Amniotic stem cell (primary cell): ENCODE results near the gene ANKMY1.

Experiments
- DNase-seq: peaks from one replicate; lab custom pipeline; 2025; lab: John Stamatoyannopoulos, UW

ANKMY1 gene

DNA sequence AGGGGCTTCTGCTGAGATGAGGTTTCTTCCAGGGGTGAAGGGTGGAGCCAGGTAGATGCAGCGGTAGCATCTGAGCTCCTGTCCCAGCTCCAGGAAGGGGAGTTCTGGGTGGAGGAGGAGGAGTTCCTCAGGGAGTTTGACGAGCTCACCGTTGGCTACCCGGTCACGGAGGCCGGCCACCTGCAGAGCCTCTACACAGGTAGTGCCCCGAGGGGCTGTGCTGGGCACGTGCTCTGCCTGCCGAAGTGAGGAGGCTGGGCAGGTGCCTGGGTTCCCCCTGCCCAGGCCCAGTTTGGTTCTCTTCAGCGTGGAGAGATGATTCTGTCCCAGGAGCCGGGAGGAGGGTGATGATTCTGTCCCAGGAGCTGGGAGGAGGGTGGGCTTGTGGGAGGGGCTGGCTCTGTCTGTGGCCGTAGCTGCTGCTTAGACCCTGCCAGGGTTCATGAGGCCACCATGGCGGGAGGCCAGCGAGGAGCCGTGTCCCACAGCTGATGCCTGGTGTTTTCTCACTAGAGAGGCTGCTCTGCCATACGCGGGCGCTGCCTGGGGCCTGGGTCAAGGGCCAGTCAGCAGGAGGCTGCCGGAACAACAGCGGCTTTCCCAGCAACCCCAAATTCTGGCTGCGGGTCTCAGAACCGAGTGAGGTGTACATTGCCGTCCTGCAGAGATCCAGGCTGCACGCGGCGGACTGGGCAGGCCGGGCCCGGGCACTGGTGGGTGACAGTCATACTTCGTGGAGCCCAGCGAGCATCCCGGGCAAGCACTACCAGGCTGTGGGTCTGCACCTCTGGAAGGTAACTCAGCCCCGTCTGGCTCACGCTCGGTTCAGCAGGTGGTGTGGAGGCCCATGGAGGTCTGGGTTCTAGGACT lies 37.0 kb upstream of the ANKMY1 start:
- DNase-seq, result no peak

DNA sequence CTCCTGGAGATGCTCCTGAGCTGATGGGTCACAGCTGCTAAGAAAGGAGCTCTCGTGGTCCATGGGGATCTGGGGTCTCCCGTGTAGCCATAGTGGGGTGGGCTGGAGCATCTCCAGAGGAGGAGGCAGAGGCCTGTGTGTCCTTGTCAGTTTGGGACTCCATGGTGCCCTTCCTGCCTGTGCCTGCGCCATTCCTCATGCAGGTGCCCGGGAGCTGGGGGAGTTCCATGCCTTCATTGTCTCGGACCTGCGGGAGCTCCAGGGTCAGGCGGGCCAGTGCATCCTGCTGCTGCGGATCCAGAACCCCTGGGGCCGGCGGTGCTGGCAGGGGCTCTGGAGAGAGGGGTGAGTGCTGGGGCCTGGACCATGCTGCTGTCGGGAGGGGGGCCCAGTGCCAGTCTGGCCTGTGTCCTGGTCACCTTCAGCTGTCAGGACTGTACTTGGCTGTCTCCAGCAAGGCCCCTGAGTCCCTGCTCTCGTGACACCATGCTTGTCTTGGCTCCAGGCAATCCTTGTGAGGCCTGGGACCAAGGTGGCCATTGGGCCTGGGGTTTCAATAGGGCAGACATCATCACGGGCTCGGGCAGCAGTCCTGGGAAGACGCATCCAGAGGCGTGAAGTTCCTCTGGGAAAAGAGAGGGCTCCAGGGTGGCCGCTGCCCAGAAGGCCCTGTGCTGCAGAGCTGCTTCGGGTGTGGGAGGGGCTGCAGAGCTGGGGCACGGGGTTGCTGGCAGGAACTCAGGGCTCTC lies 36.1 kb upstream of the ANKMY1 start:
- DNase-seq, result no peak

DNA sequence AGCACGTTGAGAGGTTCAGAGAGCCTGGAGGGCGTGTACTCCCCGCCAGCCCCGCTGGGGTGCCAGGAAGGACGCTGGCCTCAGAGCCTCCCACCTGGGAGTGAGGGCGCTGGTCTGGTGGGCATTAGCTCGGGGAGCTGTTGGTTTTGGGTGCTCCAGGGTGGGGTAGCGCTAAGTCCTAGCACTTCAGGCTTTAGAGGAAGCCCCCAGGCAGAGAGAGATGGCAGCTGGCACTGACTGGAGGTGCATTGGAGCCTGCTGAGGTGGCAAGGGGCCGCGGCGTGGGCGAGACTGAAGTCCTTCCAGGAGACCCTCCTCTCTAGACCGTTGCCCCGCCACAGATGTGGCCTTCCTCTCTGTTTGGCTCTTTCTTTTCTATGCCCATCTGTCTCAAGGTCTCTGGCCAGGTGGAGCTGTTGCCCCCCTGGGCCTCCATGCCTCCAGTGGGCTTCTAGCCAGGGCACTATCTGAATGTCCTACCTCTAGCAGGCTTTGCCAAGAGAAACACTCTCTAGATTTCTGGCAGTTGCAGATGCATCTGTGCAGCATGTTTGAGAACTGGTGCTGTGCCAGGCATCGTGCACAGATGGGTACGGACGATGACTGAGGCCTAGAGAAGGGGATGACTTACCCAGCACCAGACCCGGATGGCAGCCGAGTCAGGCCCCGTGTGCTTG lies 35.4 kb upstream of the ANKMY1 start:
- DNase-seq, result no peak

DNA sequence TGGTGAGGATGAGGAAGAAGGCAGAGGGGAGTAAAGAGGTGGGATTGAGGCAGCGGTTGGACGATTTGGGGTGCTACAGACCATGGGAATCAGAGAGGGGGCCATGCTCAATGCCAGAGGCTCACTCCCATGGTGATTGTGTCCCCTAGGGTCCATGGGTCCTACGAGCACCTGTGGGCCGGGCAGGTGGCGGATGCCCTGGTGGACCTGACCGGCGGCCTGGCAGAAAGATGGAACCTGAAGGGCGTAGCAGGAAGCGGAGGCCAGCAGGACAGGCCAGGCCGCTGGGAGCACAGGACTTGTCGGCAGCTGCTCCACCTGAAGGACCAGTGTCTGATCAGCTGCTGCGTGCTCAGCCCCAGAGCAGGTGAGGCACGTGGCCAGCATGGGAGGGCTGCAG lies 34.0 kb upstream of the ANKMY1 start:
- DNase-seq, result no peak

DNA sequence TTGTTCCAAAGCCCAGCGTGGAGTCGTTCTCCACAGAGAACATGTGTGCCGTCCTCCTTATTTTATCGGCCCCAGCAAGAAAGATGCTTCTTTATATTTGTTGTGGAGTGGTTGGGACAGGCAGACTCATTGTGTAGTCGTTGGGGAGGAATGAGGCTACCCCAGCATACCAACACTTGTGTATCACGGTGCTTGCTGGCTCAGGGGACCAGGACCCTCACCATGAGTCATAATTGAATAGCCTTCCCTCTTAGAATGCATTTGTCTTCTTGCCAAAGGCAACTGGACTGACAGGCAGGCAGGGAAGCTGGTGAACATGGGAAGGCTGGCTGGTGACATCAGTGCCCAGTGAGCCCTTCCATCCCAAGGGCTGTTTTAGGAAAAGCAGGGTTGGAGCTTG lies 33.4 kb upstream of the ANKMY1 start:
- DNase-seq, result no peak

DNA sequence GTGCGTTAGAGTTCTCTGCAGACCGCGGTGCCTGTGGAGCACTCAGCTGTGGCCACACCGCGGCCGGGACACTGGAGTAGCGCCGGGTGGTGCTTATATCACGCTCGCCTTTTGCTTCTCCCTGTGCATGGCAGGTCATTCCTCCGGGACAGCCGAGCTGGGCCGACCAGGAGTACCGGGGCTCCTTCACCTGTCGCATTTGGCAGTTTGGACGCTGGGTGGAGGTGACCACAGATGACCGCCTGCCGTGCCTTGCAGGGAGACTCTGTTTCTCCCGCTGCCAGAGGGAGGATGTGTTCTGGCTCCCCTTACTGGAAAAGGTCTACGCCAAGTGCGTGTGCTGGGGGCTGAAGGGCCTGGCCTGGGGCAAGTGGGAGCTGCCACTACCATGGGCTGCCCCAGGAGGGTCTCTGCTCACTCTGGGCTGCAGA lies 32.9 kb upstream of the ANKMY1 start:
- DNase-seq, result no peak

DNA sequence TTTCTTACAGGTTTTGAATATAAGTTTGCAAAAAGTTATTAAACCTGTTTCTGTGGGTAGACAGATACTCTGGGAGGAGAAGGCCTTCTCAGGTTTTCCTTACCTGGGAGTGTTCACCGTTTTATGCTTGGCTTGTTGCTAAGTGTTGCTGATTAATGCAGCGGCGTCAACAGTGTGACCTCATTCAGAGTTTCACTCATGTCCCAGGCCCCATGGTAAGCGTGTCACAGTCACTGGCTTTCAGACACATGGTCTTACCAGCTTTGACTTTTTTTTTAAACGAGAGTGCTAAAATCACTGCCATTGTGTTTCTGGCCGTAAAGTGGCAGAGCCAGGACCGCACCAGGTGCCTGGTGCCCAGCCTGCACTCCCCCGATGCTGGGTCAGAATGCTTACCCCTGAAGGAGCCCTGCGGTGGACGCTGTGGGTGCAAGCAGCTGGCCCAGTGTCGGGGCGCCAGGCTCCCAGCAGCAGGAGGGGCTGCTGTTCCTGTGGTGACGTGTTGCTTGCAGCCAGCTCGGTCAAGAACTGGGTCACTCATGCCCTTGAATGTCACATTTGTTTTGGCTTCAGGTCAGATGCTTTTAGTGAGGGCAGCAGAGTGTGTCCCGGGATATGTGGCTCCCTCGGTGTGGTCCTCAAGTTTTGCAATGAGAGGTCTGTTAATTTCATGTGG lies 32.2 kb upstream of the ANKMY1 start:
- DNase-seq, result no peak

DNA sequence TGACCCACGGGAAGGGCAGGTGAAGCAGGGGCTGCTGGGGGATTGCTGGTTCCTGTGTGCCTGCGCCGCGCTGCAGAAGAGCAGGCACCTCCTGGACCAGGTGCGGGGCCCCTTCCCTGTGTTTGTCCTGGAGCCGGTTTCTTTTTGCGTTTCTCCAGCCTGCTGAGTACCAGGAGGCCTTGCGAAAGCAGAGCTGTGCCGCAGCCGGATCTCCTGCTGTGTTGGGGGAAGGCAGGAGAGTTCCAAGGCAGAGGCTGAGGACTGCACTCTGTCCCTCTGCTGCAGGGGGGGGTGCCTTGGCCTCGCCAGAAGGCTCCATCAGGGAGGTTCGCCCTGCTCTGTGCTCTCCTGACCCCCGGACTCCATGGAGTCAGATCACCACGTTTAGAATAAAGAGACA lies 31.6 kb upstream of the ANKMY1 start:
- DNase-seq, result no peak

DNA sequence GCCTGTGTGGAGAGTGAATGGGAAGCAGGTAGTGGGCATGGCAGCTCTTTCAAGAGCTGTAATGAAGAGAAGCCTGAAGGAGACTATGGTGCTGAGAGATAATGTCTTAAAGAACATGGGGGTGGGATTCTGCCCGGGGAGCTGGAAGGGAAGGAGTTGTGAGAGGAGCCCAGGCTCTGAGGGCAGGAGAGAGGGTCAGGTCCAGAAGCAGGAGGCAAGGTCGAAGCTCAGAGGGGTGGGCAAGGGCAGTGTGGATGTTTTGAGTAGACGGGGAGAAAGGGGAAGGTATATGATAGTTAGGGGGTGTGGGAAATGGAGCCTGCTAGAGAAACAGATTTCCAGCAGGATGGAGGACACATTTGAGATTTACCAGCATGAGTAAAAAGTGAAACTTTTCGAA lies 30.9 kb upstream of the ANKMY1 start:
- DNase-seq, result no peak

DNA sequence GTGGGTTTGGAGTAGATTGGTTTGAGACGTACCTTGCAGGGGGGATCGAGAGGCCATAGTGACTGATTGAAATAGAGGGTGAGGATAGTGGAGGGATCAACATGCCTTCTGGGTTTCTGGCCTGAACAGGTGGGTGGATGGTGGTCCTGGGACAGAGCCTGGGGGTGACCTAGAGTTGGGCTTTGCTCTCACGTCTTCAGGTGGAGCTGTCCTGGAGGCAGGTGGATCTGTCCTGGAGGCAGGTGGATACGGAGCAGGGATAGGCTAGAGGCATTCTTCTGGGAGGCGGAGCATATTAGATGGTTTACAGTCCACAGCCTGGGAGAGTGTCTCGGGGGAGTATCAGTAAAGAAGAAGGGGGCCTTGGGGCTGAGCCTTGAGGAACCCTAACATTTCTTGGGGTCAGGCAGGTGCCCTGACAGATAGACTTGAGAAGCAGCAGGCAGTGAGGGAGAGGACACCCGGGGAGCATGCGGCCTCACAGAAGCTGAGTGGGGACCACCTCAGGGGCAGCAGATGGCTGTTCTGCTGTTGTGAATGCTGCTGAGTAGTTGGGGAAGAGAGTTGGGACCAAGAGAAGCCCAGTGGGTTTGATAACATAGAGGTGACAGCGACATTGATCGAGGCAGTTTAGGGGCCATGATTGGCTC lies 30.3 kb upstream of the ANKMY1 start:
- DNase-seq, result no peak

DNA sequence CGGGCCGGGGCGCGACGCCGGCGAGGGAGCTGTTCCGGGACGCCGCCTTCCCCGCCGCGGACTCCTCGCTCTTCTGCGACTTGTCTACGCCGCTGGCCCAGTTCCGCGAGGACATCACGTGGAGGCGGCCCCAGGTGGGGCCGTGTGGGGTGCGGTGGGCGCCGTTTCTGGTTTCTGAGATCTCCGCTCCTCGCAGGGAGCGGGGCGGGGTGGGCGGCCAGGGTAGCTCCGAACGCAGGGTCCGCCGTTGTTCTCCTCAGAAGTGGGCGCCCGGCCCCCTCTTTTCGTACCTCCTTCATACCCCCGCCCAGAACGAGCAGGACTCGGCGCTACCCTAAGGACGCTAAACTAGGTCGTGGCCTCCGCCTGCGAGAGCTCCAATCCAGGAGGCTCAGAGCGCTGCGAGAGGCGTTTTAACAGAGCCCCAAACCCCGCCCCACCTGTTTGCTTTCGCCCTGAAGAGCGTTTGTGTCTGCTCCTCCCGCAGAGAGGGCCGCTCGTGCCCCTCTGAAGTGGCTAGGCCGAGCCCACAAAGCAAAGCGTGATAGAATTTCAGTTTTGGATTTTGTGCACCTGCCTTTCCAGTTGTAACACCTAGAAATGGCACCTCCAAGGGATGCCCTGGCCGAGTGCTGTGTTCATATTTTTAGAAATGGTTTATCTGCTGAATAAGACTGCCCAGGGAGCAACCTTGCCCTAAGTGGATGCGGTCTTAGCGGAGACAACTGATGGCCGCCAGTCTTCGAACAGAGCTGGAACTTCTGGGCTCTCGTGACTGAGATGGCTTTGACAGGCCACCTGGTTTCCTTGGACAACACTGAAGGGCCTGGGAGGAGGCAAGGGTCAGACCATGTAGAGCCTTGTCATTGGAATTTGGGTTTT lies 29.4 kb upstream of the ANKMY1 start:
- no peak for DNase-seq

DNA sequence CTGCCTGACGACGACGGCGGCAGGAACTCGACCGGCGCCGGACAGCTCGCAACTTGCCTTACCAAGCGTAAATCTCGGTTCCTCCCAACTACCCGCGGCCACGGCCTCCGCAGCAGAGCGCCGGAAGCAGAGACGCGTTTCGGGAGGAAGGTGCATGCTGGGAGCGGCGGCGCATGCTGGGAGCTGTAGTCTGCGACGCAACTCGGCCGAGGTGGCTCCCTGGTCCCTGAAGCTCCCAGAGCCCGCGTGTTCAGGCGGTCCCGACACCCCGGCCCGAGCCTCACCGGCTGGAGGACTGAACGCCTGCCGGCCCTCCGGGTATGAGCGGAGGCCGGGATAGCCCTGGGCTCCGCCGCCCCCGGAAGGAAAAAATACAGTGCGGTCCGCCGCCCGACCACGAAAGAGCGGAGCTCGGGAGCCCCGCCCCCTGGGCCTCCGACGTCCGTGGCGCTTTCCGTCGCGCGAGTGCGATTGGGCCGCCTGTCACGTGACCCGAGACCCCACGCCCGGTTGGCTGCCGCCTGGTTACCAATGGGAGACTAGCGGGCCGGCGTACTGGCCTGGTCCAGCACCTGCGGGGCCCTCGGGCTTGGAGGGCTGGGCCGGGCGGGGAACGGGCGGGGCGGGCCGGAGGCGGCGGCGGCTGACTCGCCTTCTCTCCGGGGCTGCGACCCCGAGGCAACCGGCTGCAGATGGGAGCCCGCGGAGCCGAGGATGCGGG lies 28.6 kb upstream of the ANKMY1 start, which contains the start of gene CAPN10:
Gene CAPN10, plus strand, starts transcription at position 537 of the 721 bp plus-strand sequence. Its CDS starts 178 bp downstream, at position 715.
- DNase-seq, result peak; percentile 94

DNA sequence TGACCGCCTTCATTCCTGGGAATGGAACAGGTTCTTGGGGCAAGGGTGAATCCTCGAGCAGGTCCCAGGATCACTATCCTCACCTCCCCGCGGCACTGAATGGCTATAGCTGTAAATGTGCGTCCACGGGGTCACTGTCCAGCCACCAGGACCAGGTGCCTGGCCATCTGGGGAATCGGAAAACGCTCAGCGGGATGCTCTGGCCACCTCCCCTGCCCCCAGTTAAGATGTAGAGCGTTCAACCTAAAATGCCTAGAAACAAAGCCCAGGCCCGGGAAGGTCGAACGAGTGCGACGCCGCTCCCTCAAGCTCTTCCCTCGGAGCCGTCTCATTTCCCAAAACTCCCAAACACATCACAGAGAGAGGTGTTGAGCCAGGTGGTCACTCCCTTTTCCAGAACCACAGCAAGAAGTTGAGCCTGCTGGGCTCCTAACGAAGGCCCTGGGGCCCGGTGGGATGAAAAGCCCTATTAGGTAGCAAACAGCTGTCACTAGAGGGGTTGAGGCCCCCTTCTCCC lies 28.0 kb upstream of the ANKMY1 start:
- DNase-seq, result no peak

DNA sequence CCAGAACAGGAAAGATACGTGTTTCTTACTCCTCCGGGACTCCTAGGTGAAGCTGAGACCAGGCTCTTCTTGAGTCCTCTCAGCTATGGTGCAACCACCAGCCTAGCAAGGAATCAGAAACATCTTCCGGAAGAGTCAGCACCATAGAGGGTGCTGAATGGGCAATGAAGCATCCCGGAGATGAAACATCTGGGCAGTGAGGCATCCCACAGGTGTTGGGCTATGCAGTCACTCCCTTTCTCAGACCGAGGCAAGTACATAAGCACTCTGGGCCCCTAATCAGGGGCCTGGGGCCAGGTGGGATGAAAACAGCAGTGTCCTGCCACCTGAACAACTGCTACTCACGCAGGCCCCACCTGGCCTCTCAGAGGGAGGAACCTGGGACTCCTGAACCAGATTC lies 27.3 kb upstream of the ANKMY1 start:
- DNase-seq, result no peak

DNA sequence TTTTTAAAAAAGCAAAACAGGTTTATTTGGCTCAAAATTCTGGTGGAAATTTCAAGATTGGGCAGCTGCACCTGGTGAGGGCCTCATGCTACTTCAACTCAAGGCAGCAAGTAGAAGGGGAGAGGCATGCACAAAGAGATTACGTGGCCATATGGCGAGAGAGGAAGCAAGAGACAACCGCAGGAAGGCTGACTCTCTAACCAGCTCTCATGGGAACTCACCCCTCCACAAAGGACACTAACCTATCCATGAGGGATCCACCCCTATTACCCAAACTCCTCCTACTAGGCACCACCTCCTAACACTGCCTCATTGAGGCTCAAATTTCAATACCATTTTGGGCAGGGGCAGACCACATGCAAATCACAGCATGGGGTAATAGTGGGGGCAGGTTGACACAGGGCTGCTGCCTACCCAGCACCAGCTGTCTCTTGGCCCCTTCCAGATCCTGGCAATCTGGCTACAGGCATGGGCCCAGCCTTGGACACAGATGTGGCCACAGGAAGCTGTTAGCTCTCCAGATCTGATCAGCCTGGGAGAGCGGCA lies 26.8 kb upstream of the ANKMY1 start:
- DNase-seq, result no peak

DNA sequence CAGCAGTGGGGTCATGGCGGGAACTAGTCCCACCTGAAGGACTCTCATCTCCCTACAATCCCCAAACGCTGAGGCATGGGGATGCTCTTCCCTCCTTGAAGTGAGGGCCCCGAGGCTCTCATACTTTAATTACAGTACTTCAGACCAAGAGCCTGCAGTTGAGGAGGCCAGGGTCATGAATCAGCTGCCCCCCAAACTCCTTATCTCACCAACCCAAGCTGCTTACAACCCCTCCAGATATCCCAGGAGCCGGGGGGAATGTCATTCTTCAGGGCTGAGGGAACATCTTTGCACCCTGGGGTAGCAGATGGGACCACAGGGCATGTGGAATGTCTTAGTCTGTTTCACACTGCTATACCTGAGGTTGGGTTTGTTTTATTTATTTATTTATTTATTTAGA lies 26.0 kb upstream of the ANKMY1 start:
- DNase-seq, result no peak

DNA sequence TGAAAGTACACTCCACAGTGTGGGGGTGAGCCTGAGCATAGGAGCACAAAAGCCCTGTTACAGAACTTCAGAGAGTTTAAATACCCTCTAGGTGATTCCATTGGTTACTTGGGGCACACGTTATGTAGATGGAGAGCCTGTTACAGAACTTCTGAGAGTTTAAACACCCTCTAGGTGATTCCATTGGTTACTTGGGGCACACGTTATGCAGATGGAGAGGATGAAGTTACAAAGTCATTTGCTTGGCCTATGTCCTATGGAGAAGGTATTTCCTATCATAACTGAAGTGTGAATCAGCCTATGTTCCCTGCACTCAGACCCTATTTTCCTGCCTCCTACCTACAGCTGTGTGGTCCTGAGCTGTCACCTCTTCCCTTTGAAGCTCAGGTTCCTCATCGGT lies 25.0 kb upstream of the ANKMY1 start:
- no peak for DNase-seq

DNA sequence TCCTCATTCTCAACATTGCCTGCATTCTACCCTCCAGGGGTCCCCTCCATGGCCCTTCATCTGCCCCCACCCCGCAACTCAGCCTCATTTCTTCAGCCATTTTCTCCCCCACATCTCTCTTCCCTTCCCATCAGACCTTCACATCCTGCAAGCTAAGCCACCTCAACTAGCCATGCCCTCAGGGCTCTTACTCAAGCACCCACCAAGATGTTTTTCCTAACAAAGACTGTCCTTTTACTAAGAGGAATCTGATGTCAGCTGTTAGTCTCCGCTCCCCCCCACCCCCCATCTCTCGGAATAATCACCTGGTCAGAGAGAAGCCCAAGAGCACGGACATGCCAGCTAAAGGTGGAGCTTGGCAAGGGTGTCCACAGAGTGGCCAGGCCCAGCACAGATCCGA lies 24.0 kb upstream of the ANKMY1 start:
- DNase-seq, result no peak
